ENCODE data around the gene PROM2.

DNA sequence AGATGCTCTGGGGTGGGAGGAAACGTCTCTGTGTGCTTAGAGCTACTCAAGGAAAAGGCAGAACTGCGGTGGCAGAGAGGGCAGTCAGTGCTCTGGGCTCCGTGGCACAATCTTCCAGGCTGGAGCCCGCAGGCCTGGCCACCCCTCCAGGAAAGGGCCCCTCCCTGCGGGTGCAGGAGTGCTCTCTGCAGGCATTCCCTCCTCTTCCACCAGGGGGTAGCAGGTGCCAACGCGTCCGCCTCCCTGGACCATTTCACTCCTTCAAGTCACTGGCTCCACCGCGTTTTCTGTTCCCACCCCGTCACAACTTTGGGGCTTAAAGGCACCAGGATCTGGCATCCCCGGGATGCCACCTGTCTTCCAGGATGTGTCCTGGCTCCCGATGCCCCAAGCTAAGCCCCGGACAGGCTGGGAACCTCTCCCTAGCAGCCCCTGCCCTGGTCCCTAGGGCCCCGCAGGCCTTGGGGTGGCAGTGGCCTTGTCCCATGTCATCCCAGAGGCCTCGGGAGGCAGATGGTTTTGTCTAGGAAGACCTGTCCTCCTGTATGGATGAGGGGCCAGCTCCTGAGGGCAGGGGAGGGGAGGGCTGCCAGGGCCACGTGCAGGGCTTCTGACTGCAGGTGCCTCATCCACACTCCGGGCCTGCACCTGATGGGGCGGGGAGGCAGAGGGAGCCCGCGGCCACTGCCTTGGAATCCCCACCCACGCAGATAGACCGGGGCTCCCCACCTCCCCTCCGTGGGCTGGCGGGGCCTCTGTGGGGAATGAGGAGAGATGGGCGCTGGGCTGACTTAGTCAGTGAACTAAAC is 49.3 kb downstream of the PROM2 start:
- TF ChIP-seq, protein P1, sequence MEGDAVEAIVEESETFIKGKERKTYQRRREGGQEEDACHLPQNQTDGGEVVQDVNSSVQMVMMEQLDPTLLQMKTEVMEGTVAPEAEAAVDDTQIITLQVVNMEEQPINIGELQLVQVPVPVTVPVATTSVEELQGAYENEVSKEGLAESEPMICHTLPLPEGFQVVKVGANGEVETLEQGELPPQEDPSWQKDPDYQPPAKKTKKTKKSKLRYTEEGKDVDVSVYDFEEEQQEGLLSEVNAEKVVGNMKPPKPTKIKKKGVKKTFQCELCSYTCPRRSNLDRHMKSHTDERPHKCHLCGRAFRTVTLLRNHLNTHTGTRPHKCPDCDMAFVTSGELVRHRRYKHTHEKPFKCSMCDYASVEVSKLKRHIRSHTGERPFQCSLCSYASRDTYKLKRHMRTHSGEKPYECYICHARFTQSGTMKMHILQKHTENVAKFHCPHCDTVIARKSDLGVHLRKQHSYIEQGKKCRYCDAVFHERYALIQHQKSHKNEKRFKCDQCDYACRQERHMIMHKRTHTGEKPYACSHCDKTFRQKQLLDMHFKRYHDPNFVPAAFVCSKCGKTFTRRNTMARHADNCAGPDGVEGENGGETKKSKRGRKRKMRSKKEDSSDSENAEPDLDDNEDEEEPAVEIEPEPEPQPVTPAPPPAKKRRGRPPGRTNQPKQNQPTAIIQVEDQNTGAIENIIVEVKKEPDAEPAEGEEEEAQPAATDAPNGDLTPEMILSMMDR (IDR thresholded peaks at IDR 0.05; ENCODE audit: insufficient read depth, low read depth, low read length): no peak
- no peak for TF ChIP-seq EZH2 (IDR thresholded peaks at IDR 0.05; ENCODE audit: insufficient read depth, low read length)
